ENCODE data around the gene SLC6A2.

- no peak for TF ChIP-seq POLR2AphosphoS5 (IDR thresholded peaks at IDR 0.05)
- TF ChIP-seq, protein P1, sequence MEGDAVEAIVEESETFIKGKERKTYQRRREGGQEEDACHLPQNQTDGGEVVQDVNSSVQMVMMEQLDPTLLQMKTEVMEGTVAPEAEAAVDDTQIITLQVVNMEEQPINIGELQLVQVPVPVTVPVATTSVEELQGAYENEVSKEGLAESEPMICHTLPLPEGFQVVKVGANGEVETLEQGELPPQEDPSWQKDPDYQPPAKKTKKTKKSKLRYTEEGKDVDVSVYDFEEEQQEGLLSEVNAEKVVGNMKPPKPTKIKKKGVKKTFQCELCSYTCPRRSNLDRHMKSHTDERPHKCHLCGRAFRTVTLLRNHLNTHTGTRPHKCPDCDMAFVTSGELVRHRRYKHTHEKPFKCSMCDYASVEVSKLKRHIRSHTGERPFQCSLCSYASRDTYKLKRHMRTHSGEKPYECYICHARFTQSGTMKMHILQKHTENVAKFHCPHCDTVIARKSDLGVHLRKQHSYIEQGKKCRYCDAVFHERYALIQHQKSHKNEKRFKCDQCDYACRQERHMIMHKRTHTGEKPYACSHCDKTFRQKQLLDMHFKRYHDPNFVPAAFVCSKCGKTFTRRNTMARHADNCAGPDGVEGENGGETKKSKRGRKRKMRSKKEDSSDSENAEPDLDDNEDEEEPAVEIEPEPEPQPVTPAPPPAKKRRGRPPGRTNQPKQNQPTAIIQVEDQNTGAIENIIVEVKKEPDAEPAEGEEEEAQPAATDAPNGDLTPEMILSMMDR (IDR thresholded peaks at IDR 0.05), result no peak
- no peak for TF ChIP-seq POLR2A (IDR thresholded peaks at IDR 0.05)
Observed at GRCh38 chr16:55668340-55669281, 12.8 kb downstream of the SLC6A2 start.
